OCI-LY7 (cell line): ENCODE results near the gene ABCG2. TPM values are rescaled to one million over a fixed set of nuclear protein-coding genes. Genes with fewer than 3 reads are reported as not detected.

Source experiments
- BruUV-seq: library from RNA; stranded (reverse); fragments of 400-500 nt; replicated peaks from 2 replicates; lab custom pipeline; 2021; lab: Mats Ljungman, UMichigan
- CTCF ChIA-PET: fragments of 300-600 bp; sonication (Branson Sonifier 250); formaldehyde crosslinking; loops from one replicate; lab custom pipeline; 2022; ENCODE audit warnings: antibody characterized with exemption; ENCODE audit not compliant: unreplicated experiment; lab: Charles Lee
- POLR2A ChIA-PET: fragments of 300-600 bp; sonication (Branson Sonifier 250); formaldehyde crosslinking; loops from one replicate; lab custom pipeline; 2022; ENCODE audit warnings: antibody characterized with exemption; lab: Charles Lee
- DNase-seq: peaks from one replicate; pipeline ENCODE4 v3.0.0-alpha.2; 2015; ENCODE audit warnings: low spot score
- H2AFZ ChIP-seq: fragments of 200-600 bp; sonication (generic), shearing (Covaris generic); 2 replicates; pipeline ENCODE4 v1.6.1; 2014; ENCODE audit warnings: mild to moderate bottlenecking, antibody characterized with exemption, low read length, moderate library complexity
- H3K27ac ChIP-seq: fragments of 200-600 bp; sonication (generic); 2 replicates; pipeline ENCODE4 v1.5.1; 2014; ENCODE audit warnings: mixed run types, low read depth, mild to moderate bottlenecking, moderate library complexity, low read length, inconsistent platforms; ENCODE audit not compliant: poor library complexity, severe bottlenecking
- H3K36me3 ChIP-seq: fragments of 200-600 bp; sonication (generic); 2 replicates; pipeline ENCODE4 v1.6.1; 2014; ENCODE audit warnings: mild to moderate bottlenecking, antibody characterized with exemption, low read length, moderate library complexity, mixed read lengths; ENCODE audit not compliant: insufficient read depth
- H3K4me1 ChIP-seq: fragments of 200-600 bp; sonication (generic); 2 replicates; pipeline ENCODE4 v1.5.1; 2014; ENCODE audit warnings: mild to moderate bottlenecking, low read length; ENCODE audit not compliant: insufficient read depth, poor library complexity, severe bottlenecking
- H3K4me2 ChIP-seq: fragments of 200-600 bp; sonication (generic); 2 replicates; pipeline ENCODE4 v1.6.1; 2014; ENCODE audit warnings: mild to moderate bottlenecking, low read length
- H3K4me3 ChIP-seq: fragments of 200-600 bp; sonication (generic); 2 replicates; pipeline ENCODE4 v1.5.1; 2014; ENCODE audit warnings: mild to moderate bottlenecking, low read depth, low read length; ENCODE audit not compliant: poor library complexity, severe bottlenecking
- H3K79me2 ChIP-seq: fragments of 200-600 bp; sonication (generic); 2 replicates; pipeline ENCODE4 v1.6.1; 2016; ENCODE audit warnings: low read depth, mild to moderate bottlenecking, low read length, moderate library complexity, mixed read lengths; ENCODE audit not compliant: insufficient read depth
- H3K9me2 ChIP-seq: fragments of 200-600 bp; sonication (generic); 2 replicates; pipeline ENCODE4 v1.6.1; 2016; ENCODE audit warnings: mild to moderate bottlenecking, low read length, mixed read lengths; ENCODE audit not compliant: insufficient read depth
- H3K9me3 ChIP-seq: fragments of 200-600 bp; sonication (generic); 2 replicates; pipeline ENCODE4 v1.6.1; 2014; ENCODE audit warnings: mild to moderate bottlenecking, mixed run types, low read length, mixed read lengths
- H4K20me1 ChIP-seq: fragments of 200-600 bp; sonication (generic); 2 replicates; pipeline ENCODE4 v1.6.1; 2014; ENCODE audit warnings: mild to moderate bottlenecking, antibody characterized with exemption, low read length, moderate library complexity, mixed read lengths; ENCODE audit not compliant: insufficient read depth
- CTCF ChIP-seq: fragments of 200-600 bp; sonication (generic); conservative IDR thresholded peaks from 2 replicates; pipeline ENCODE4 v1.5.1; 2014; ENCODE audit warnings: mild to moderate bottlenecking, antibody characterized with exemption, low read length, moderate library complexity, mixed read lengths
- EZH2phosphoT487 ChIP-seq: fragments of 200-600 bp; sonication (generic); IDR thresholded peaks from 2 replicates; pipeline ENCODE4 v1.6.1; 2018; ENCODE audit warnings: low read depth, borderline replicate concordance, mild to moderate bottlenecking, mixed run types, antibody characterized with exemption, low read length, moderate library complexity, mixed read lengths
- intact Hi-C: fragments of 100-400 bp; cut with micrococcal nuclease; formaldehyde crosslinking; loops from one replicate; pipeline ENCODE4 v1.10.0; 2022; ENCODE audit not compliant: unreplicated experiment
- total RNA-seq, 2 experiments: library from RNA; depleted of rRNA in 1 of 2; stranded (reverse); fragments of >200 nt in 1 of 2; shearing (Covaris generic) in 1 of 2; gene quantifications; 2 replicates each; pipeline ENCODE4 v1.2.3, GENCODE V29; 2014 to 2022

ABCG2 gene
- total RNA-seq, 2 experiments from 2014 or later: not detected

GRCh38 chr4:88204882-88205281 is 46.4 kb upstream of the ABCG2 start:
- CTCF ChIA-PET: no interaction called here
- Histone ChIP-seq H3K4me1 (no peaks in the 10 kb centered on the region), H3K9me2 (no peaks in the 10 kb centered on the region), H3K27ac (no peak overlapping the region), H4K20me1 (no peaks in the 10 kb centered on the region), H2AFZ (no peak overlapping the region), H3K4me3 (no peak overlapping the region), H3K36me3 (no peaks in the 10 kb centered on the region), H3K9me3 (no peaks in the 10 kb centered on the region), H3K79me2 (no peaks in the 10 kb centered on the region), H3K4me2 (no peak overlapping the region)
- intact Hi-C loops: no loop called here
- no peak for DNase-seq
- POLR2A ChIA-PET: interaction anchor here (0.6 kb wide), 1 partner anchor 784 kb away, joined by 3 read pairs; no protein-coding TSS in a partner anchor
- BruUV-seq: no TSS peak
- TF ChIP-seq EZH2phosphoT487 (no peak), CTCF (no peak)

GRCh38 chr4:88202443-88202842 is 44.0 kb upstream of the ABCG2 start:
- no peaks in the 10 kb centered on the region for H3K79me2 ChIP-seq
- H2AFZ ChIP-seq: no peak overlapping the region
- POLR2A ChIA-PET: interaction anchor here (0.9 kb wide), 1 partner anchor 14 kb away, joined by 3 read pairs; no protein-coding TSS in a partner anchor

More at GRCh38 chr4:88202443-88202842, 44.0 kb upstream of the ABCG2 start:
- DNase-seq: no peak
- Histone ChIP-seq H3K4me2 (no peak overlapping the region), H4K20me1 (no peaks in the 10 kb centered on the region), H3K4me1 (no peaks in the 10 kb centered on the region), H3K9me3 (no peaks in the 10 kb centered on the region), H3K36me3 (no peaks in the 10 kb centered on the region), H3K27ac (no peak overlapping the region), H3K4me3 (no peak overlapping the region), H3K9me2 (no peaks in the 10 kb centered on the region)
- TF ChIP-seq CTCF: no peak
- no peak for TF ChIP-seq EZH2phosphoT487
- BruUV-seq: no TSS peak
- intact Hi-C loops: no loop called here
- CTCF ChIA-PET: no interaction called here
